NCI-H748 treated with DMSO at 0.1 percent for 48 hours (cell line): ENCODE results near the gene BLTP3B.

ENCODE experiments used
- DNase-seq: peaks from one replicate; lab custom pipeline; 2025; lab: John Stamatoyannopoulos, UW

The BLTP3B gene

GRCh38 chr12:100110276-100110675, 32.4 kb downstream of the BLTP3B start:
- DNase-seq = no peak

- no peak for DNase-seq
These were observed 35.8 kb downstream of the BLTP3B start for GRCh38 chr12:100106861-100107260.

DNA sequence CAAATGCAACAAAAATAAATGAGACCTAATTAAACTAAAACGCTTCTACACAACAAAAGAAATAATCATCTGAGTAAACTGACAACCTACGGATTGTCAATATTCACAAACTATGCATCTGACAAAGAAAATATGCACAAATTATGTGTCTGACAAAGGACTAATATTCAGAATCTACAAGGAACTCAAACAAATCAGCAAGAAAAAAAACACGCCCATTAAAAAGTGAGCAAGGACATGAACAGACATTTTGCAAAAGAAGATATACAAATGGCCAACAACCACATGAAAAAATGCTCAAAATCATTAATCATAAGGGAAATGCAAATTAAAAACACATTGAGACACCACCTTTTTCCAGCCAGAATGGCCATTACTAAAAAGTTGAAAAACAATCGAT, 37.0 kb downstream of the BLTP3B start:
- no peak for DNase-seq

GRCh38 chr12:100101000-100101399, 41.7 kb downstream of the BLTP3B start:
- DNase-seq = no peak
